Measurements from ENCODE around the gene STK32C.

GRCh38 chr10:132347211-132347930 is 39.6 kb upstream of the STK32C start:
- TF ChIP-seq POLR2AphosphoS5 (IDR thresholded peaks at IDR 0.05) (no peak), POLR2A (IDR thresholded peaks at IDR 0.05) (no peak), CTCF (IDR thresholded peaks at IDR 0.05) (no peak), EP300 (IDR thresholded peaks at IDR 0.05) (no peak)

Measured in suprapubic skin (tissue), 4 donors.